Endodermal cell (in vitro differentiated cells): Measurements from ENCODE around the gene BCL6. TPM values are rescaled to one million over a fixed set of nuclear protein-coding genes. Genes with fewer than 3 reads are reported as not detected.

Experiments used
- DNase-seq: peaks from one replicate; pipeline ENCODE4 v3.0.0-alpha.2; 2017
- H3K27ac ChIP-seq: 2 replicates; pipeline ENCODE4 v1.5.1; 2013; ENCODE audit warnings: mild to moderate bottlenecking, low read depth, low read length, moderate library complexity
- H3K27me3 ChIP-seq: 2 replicates; pipeline ENCODE4 v1.6.1; 2013; ENCODE audit warnings: mild to moderate bottlenecking, low read length, moderate library complexity; ENCODE audit not compliant: insufficient read depth, control insufficient read depth, poor library complexity, severe bottlenecking
- H3K36me3 ChIP-seq: 2 replicates; pipeline ENCODE4 v1.7.0; 2013; ENCODE audit warnings: mild to moderate bottlenecking, low read length, moderate library complexity; ENCODE audit not compliant: control insufficient read depth, insufficient read depth
- H3K4me1 ChIP-seq: one replicate; pipeline ENCODE4 v1.7.0; 2013; ENCODE audit warnings: low read length; ENCODE audit not compliant: control insufficient read depth, insufficient read depth
- H3K4me3 ChIP-seq: 2 replicates; pipeline ENCODE4 v1.5.1; 2013; ENCODE audit warnings: mild to moderate bottlenecking, low read length, moderate library complexity
- H3K9ac ChIP-seq: 2 replicates; pipeline ENCODE4 v1.6.1; 2013; ENCODE audit warnings: mild to moderate bottlenecking, low read length, moderate library complexity; ENCODE audit not compliant: poor library complexity, severe bottlenecking; ENCODE audit errors: extremely low read depth
- H3K9me3 ChIP-seq: 2 replicates; pipeline ENCODE4 v1.6.1; 2013; ENCODE audit warnings: mild to moderate bottlenecking, low read length, moderate library complexity; ENCODE audit not compliant: control insufficient read depth
- H3K27ac Mint-ChIP-seq: 2 replicates; pipeline ENCODE4 v1.8.0; 2020; ENCODE audit warnings: mixed read lengths
- H3K27me3 Mint-ChIP-seq: 2 replicates; pipeline ENCODE4 v1.8.0; 2021; ENCODE audit warnings: mild to moderate bottlenecking, mixed read lengths; ENCODE audit not compliant: insufficient read depth
- H3K36me3 Mint-ChIP-seq: 2 replicates; pipeline ENCODE4 v1.8.0; 2020; ENCODE audit warnings: low read depth, mixed read lengths
- H3K4me1 Mint-ChIP-seq: 2 replicates; pipeline ENCODE4 v1.8.0; 2020; ENCODE audit warnings: mixed read lengths
- H3K4me3 Mint-ChIP-seq: 2 replicates; pipeline ENCODE4 v1.8.0; 2020; ENCODE audit warnings: mild to moderate bottlenecking, moderate library complexity, mixed read lengths
- H3K9me3 Mint-ChIP-seq: 2 replicates; pipeline ENCODE4 v1.8.0; 2020; ENCODE audit warnings: mild to moderate bottlenecking, mixed read lengths
- CTCF ChIP-seq: fragments of 200-600 bp; sonication (generic); conservative IDR thresholded peaks from 2 replicates; pipeline ENCODE4 v1.5.0; 2021; ENCODE audit warnings: antibody characterized with exemption, mild to moderate bottlenecking
- WGBS, 2 experiments: methylation state at CpG; one replicate each; pipeline versions ENCODE4 v1.1.5 to v1.1.7; 2013; ENCODE audit warnings: missing lambda C conversion rate in 2 of 2, mixed read lengths in 1 of 2; ENCODE audit not compliant: insufficient coverage in 1 of 2, insufficient read length in 1 of 2; 5-methylcytosine and 5-hydroxymethylcytosine counted together
- total RNA-seq, 2 donors: library from RNA; stranded (reverse); fragmentation: NEBNext Ultra II Directional in 1 of 2; extraction: Animal tissue kit (Norgen Biotek cat#: 25700) in 1 of 2; gene quantifications; 2 replicates in 1 of 2; 3 replicates in 1 of 2; pipeline ENCODE4 v1.2.1, GENCODE V29; 2021

BCL6 gene
- total RNA-seq, 2 donors from 2014 or later, result 3.8 to 3.9 TPM

- Mint-ChIP-seq H3K36me3 (no peaks in the 10 kb centered on the region), H3K27ac (no peak overlapping the region), H3K9me3 (no peaks in the 10 kb centered on the region), H3K4me1 (peaks cover 9% of the 10 kb centered on the region), H3K27me3 (peaks cover 6% of the 10 kb centered on the region), H3K4me3 (no peak overlapping the region)
- Histone ChIP-seq H3K4me1 (no peaks in the 10 kb centered on the region), H3K4me3 (no peak overlapping the region), H3K9ac (no peak overlapping the region), H3K9me3 (no peaks in the 10 kb centered on the region), H3K27ac (no peak overlapping the region), H3K36me3 (no peaks in the 10 kb centered on the region), H3K27me3 (no peaks in the 10 kb centered on the region)
- no peak for DNase-seq
- no peak for TF ChIP-seq CTCF
- WGBS, 2 experiments, result 89 to 94% methylated on average over 6 to 7 of the region's 8 CpGs
Observed at GRCh38 chr3:187774185-187774789, 29.0 kb upstream of the BCL6 start.

GRCh38 chr3:187773233-187774184 lies 28.2 kb upstream of the BCL6 start:
- Mint-ChIP-seq H3K27me3 (peaks cover 10% of the 10 kb centered on the region), H3K4me1 (peaks cover 9% of the 10 kb centered on the region), H3K9me3 (no peaks in the 10 kb centered on the region), H3K36me3 (no peaks in the 10 kb centered on the region), H3K27ac (no peak overlapping the region), H3K4me3 (no peak overlapping the region)
- no peak for TF ChIP-seq CTCF
- H3K27ac ChIP-seq, result no peak overlapping the region
- no peaks in the 10 kb centered on the region for H3K9me3 ChIP-seq
- no peaks in the 10 kb centered on the region for H3K27me3 ChIP-seq
- H3K4me3 ChIP-seq, result no peak overlapping the region
- DNase-seq, result no peak
- H3K9ac ChIP-seq, result no peak overlapping the region
- whole genome bisulfite sequencing, 2 experiments, result 88 to 93% methylated on average over 15 to 19 of the region's 19 CpGs
- no peaks in the 10 kb centered on the region for H3K36me3 ChIP-seq
- H3K4me1 ChIP-seq, result no peaks in the 10 kb centered on the region

- H3K27ac Mint-ChIP-seq, result no peak overlapping the region
- no peak overlapping the region for H3K27ac ChIP-seq
- no peak for TF ChIP-seq CTCF
Observed at GRCh38 chr3:187770224-187770623, 25.0 kb upstream of the BCL6 start.

More at GRCh38 chr3:187770224-187770623, 25.0 kb upstream of the BCL6 start:
- no peaks in the 10 kb centered on the region for H3K36me3 ChIP-seq
- H3K4me3 ChIP-seq, result no peak overlapping the region
- H3K27me3 ChIP-seq, result peaks cover 9% of the 10 kb centered on the region
- H3K4me3 Mint-ChIP-seq, result no peak overlapping the region
- peaks cover 9% of the 10 kb centered on the region for H3K4me1 Mint-ChIP-seq
- H3K9me3 Mint-ChIP-seq, result no peaks in the 10 kb centered on the region
- H3K36me3 Mint-ChIP-seq, result no peaks in the 10 kb centered on the region
- H3K9ac ChIP-seq, result no peak overlapping the region
- peaks cover 16% of the 10 kb centered on the region for H3K27me3 Mint-ChIP-seq
- H3K9me3 ChIP-seq, result no peaks in the 10 kb centered on the region
- H3K4me1 ChIP-seq, result no peaks in the 10 kb centered on the region
- no peak for DNase-seq
- WGBS, 2 experiments, result 87 to 94% methylated on average over 1 of the region's 1 CpG
